Natural killer cell (primary cell): ENCODE measurements around the gene CABCOCO1. TPM values are rescaled to one million over a fixed set of nuclear protein-coding genes. Genes with fewer than 3 reads are reported as not detected.

Experiments used
- ATAC-seq, 3 donors: fragments of 150-1000 bp in 2 of 3; fragments of 200-7000 bp in 1 of 3; cut with Tn5 transposase; 1 replicate in 1 of 3; 2 replicates in 2 of 3; pipeline ENCODE4 v1.10.0; 2021; ENCODE audit warnings: mild to moderate bottlenecking in 2 of 3, moderate library complexity in 2 of 3
- DNase-seq, 2 donors: peaks; one replicate each; pipeline versions ENCODE4 v3.0.0 to v3.0.0-alpha.2; 2013 to 2021; ENCODE audit warnings: mixed read lengths in 1 of 2
- H3K27ac ChIP-seq: one replicate; pipeline ENCODE4 v1.5.1; 2013; ENCODE audit warnings: mild to moderate bottlenecking, low read length
- H3K27me3 ChIP-seq: one replicate; pipeline ENCODE4 v1.6.1; 2013; ENCODE audit warnings: low read length; ENCODE audit not compliant: control insufficient read depth, insufficient read depth
- H3K36me3 ChIP-seq: one replicate; pipeline ENCODE4 v1.6.1; 2013; ENCODE audit warnings: low read length; ENCODE audit not compliant: control insufficient read depth, insufficient read depth
- H3K4me1 ChIP-seq: one replicate; pipeline ENCODE4 v1.6.1; 2013; ENCODE audit warnings: low read length; ENCODE audit not compliant: control insufficient read depth, insufficient read depth
- H3K4me3 ChIP-seq: one replicate; pipeline ENCODE4 v1.5.1; 2013; ENCODE audit warnings: low read length
- H3K9me3 ChIP-seq: one replicate; pipeline ENCODE4 v1.6.1; 2013; ENCODE audit warnings: low read length; ENCODE audit not compliant: control insufficient read depth, insufficient read depth
- H3K27ac Mint-ChIP-seq, 2 donors: one replicate each; pipeline ENCODE4 v1.8.0; 2022; ENCODE audit warnings: mild to moderate bottlenecking in 2 of 2, mixed read lengths in 2 of 2, moderate library complexity in 1 of 2
- H3K27me3 Mint-ChIP-seq, 2 donors: one replicate each; pipeline ENCODE4 v1.8.0; 2022; ENCODE audit warnings: low read depth in 2 of 2, mixed read lengths in 2 of 2
- H3K36me3 Mint-ChIP-seq: one replicate; pipeline ENCODE4 v1.8.0; 2022; ENCODE audit warnings: mixed read lengths
- H3K4me1 Mint-ChIP-seq, 2 donors: one replicate each; pipeline ENCODE4 v1.8.0; 2022; ENCODE audit warnings: mixed read lengths in 2 of 2
- H3K4me3 Mint-ChIP-seq: one replicate; pipeline ENCODE4 v1.8.0; 2022; ENCODE audit warnings: mild to moderate bottlenecking, moderate library complexity, mixed read lengths
- H3K9me3 Mint-ChIP-seq, 2 donors: one replicate each; pipeline ENCODE4 v1.8.0; 2022; ENCODE audit warnings: mixed read lengths in 2 of 2
- WGBS: methylation state at CpG from one replicate; pipeline ENCODE4 v1.1.7; 2013; ENCODE audit warnings: missing lambda C conversion rate; ENCODE audit not compliant: insufficient coverage; 5-methylcytosine and 5-hydroxymethylcytosine counted together
- intact Hi-C: fragments of 100-400 bp; cut with micrococcal nuclease; formaldehyde crosslinking; loops from one replicate; pipeline ENCODE4 v1.14.2; 2022
- total RNA-seq, 4 donors: library from RNA; stranded (reverse); fragments of 120-200 nt in 1 of 4; gene quantifications; one replicate each; pipeline versions ENCODE4 v1.2.3 to v1.2.4, GENCODE V29; 2013 to 2022
- TF ChIP-seq, protein P1 (sequence below): fragments of 200-600 bp; IDR thresholded peaks from one replicate; pipeline ENCODE4 v1.8.0; 2022; ENCODE audit warnings: antibody characterized with exemption

The CABCOCO1 gene
- total RNA-seq, 3 donors from 2014 or later (not counting 1 experiment from before 2014, with no cell fraction given) = not detected

DNA sequence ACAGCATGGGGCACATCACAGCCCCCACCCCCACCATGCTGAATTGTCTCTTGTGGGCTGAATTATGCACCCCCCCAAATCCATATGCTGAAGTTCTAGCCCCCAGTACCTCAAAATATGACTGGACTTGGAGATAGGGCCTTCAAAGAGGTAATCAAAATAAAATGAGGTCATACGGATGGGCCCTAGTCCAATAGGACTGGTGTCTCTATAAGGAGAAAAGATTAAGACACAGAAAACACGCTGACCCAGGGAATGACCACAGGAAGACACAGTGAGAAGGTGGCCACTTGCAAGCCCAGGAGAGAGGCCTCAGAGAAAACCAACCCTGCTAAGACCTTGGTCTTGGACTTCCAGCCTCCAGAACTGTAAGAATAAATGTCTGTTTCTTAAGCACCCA is 132.4 kb downstream of the CABCOCO1 start:
- Histone ChIP-seq H3K27ac (no peak overlapping the region), H3K4me1 (no peaks in the 10 kb centered on the region), H3K9me3 (no peaks in the 10 kb centered on the region), H3K4me3 (no peak overlapping the region), H3K27me3 (no peaks in the 10 kb centered on the region), H3K36me3 (no peaks in the 10 kb centered on the region)
- no peaks in the 10 kb centered on the region for H3K36me3 Mint-ChIP-seq
- TF ChIP-seq, protein P1, sequence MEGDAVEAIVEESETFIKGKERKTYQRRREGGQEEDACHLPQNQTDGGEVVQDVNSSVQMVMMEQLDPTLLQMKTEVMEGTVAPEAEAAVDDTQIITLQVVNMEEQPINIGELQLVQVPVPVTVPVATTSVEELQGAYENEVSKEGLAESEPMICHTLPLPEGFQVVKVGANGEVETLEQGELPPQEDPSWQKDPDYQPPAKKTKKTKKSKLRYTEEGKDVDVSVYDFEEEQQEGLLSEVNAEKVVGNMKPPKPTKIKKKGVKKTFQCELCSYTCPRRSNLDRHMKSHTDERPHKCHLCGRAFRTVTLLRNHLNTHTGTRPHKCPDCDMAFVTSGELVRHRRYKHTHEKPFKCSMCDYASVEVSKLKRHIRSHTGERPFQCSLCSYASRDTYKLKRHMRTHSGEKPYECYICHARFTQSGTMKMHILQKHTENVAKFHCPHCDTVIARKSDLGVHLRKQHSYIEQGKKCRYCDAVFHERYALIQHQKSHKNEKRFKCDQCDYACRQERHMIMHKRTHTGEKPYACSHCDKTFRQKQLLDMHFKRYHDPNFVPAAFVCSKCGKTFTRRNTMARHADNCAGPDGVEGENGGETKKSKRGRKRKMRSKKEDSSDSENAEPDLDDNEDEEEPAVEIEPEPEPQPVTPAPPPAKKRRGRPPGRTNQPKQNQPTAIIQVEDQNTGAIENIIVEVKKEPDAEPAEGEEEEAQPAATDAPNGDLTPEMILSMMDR = no peak
- DNase-seq (no peak), ATAC-seq (no peak)
- intact Hi-C loops = no loop called here
- no peak overlapping the region for H3K27ac Mint-ChIP-seq
- H3K4me1 Mint-ChIP-seq = no peaks in the 10 kb centered on the region
- H3K4me3 Mint-ChIP-seq = no peak overlapping the region
- H3K9me3 Mint-ChIP-seq = no peaks in the 10 kb centered on the region
- 91% methylated on average over 2 of the region's 2 CpGs for WGBS
- peaks cover 0 to 3% of the 10 kb centered on the region in 2 donors for H3K27me3 Mint-ChIP-seq

DNA sequence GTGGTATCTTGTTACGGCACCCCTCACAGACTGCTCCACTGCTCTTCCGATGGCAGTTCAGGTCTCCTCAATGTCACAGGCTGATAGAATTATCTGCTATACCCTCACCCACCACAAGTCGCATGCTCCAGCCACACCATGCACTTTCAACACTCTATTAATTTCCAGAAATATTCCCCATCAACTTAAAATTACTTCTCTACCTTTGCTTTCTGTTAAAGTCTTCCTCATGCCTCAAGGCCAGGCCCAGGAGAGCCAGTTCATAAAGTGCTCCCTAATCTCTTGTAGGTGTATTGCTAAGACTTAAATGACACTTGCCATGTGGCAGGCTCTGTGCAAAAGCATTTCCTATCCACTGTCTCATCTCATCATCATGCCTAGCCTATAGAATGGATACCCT is 132.8 kb downstream of the CABCOCO1 start:
- intact Hi-C loops = no loop called here
- ATAC-seq (no peak), DNase-seq (no peak)
- H3K27me3 ChIP-seq = no peaks in the 10 kb centered on the region
- H3K36me3 ChIP-seq = no peaks in the 10 kb centered on the region
- TF ChIP-seq, protein P1 = no peak
- no peaks in the 10 kb centered on the region for H3K36me3 Mint-ChIP-seq
- no peak overlapping the region for H3K4me3 Mint-ChIP-seq
- H3K27ac ChIP-seq = no peak overlapping the region
- no peaks in the 10 kb centered on the region for H3K9me3 Mint-ChIP-seq
- H3K4me3 ChIP-seq = no peak overlapping the region
- H3K9me3 ChIP-seq = no peaks in the 10 kb centered on the region
- no peak overlapping the region for H3K27ac Mint-ChIP-seq
- H3K4me1 Mint-ChIP-seq = no peaks in the 10 kb centered on the region
- H3K27me3 Mint-ChIP-seq = peaks cover 0 to 3% of the 10 kb centered on the region in 2 donors
- H3K4me1 ChIP-seq = no peaks in the 10 kb centered on the region
- 98% methylated on average over 3 of the region's 3 CpGs for WGBS

DNA sequence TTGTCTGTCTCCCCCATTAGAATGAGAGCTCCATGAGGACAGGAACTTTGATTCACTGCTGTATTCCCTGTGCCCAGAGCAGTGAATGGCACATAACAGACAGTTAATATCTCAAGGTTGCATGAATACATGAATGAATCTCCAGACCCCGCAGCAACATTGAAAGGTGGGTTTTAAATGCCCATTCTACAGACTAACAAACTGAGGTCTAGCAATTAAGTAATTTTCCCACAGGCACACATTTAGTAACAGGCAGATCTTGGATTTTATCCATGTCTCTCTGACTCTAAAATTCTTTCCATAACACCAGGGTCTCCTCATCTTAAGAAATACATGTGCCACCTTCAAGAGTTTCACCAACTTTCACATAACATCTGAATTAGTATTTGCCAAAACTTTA is 134.1 kb downstream of the CABCOCO1 start:
- Mint-ChIP-seq H3K36me3 (no peaks in the 10 kb centered on the region), H3K4me1 (no peaks in the 10 kb centered on the region)

More for the DNA sequence above, 134.1 kb downstream of the CABCOCO1 start:
- H3K27ac Mint-ChIP-seq = no peak overlapping the region
- H3K27ac ChIP-seq = no peak overlapping the region
- H3K9me3 ChIP-seq = no peaks in the 10 kb centered on the region
- no peak overlapping the region for H3K4me3 Mint-ChIP-seq
- H3K4me1 ChIP-seq = no peaks in the 10 kb centered on the region
- intact Hi-C loops = no loop called here
- no peaks in the 10 kb centered on the region for H3K9me3 Mint-ChIP-seq
- 82% methylated on average over 1 of the region's 1 CpG for WGBS
- no peaks in the 10 kb centered on the region for H3K36me3 ChIP-seq
- no peak for DNase-seq
- H3K27me3 Mint-ChIP-seq = peaks cover 0 to 2% of the 10 kb centered on the region in 2 donors
- H3K27me3 ChIP-seq = no peaks in the 10 kb centered on the region
- H3K4me3 ChIP-seq = no peak overlapping the region
- ATAC-seq = no peak
- TF ChIP-seq, protein P1 = no peak
